Lung (tissue), 12 donors: ENCODE data around the gene ADAMTS18. TPM values are rescaled to one million over a fixed set of nuclear protein-coding genes. Genes with fewer than 3 reads are reported as not detected.

ENCODE experiments used
- ATAC-seq: fragments of 200-7000 bp; cut with Tn5 transposase; one replicate; pipeline ENCODE4 v1.9.1; 2020; ENCODE audit warnings: moderate number of reproducible peaks; ENCODE audit not compliant: insufficient read depth, low FRiP score
- DNase-seq, 3 donors: peaks; one replicate each; pipeline ENCODE4 v3.0.0-alpha.2; 2013 to 2017
- H3K27ac ChIP-seq, 2 donors: one replicate each; pipeline ENCODE4 v1.5.1; 2013; ENCODE audit warnings: mild to moderate bottlenecking in 2 of 2, moderate library complexity in 2 of 2, control low read depth in 1 of 2, inconsistent platforms in 1 of 2, low read depth in 1 of 2, low read length in 1 of 2
- H3K27me3 ChIP-seq, 3 donors: one replicate each; pipeline ENCODE4 v1.5.1; 2013; ENCODE audit warnings: low read length in 2 of 3; ENCODE audit not compliant: control insufficient read depth in 3 of 3, insufficient read depth in 3 of 3
- H3K36me3 ChIP-seq, 4 donors: one replicate each; pipeline ENCODE4 v1.5.1; 2013; ENCODE audit warnings: low read length in 4 of 4, mild to moderate bottlenecking in 1 of 4, moderate library complexity in 1 of 4; ENCODE audit not compliant: control insufficient read depth in 4 of 4, insufficient read depth in 4 of 4
- H3K4me1 ChIP-seq, 5 donors: one replicate each; pipeline ENCODE4 v1.5.1; 2013; ENCODE audit warnings: low read length in 5 of 5, mild to moderate bottlenecking in 2 of 5, moderate library complexity in 1 of 5; ENCODE audit not compliant: control insufficient read depth in 5 of 5, insufficient read depth in 5 of 5
- H3K4me3 ChIP-seq: one replicate; pipeline ENCODE4 v1.5.1; 2013; ENCODE audit warnings: mild to moderate bottlenecking, control low read depth, moderate library complexity
- H3K9ac ChIP-seq, 2 donors: one replicate each; pipeline ENCODE4 v1.5.1; 2013; ENCODE audit warnings: low read length in 2 of 2, control low read depth in 1 of 2; ENCODE audit not compliant: insufficient read depth in 1 of 2
- H3K9me3 ChIP-seq, 4 donors: one replicate each; pipeline ENCODE4 v1.5.1; 2013; ENCODE audit warnings: low read length in 3 of 4, mild to moderate bottlenecking in 1 of 4, moderate library complexity in 1 of 4; ENCODE audit not compliant: control insufficient read depth in 4 of 4, insufficient read depth in 3 of 4
- CTCF ChIP-seq: IDR thresholded peaks from 2 replicates; pipeline ENCODE4 v1.5.1; 2012; ENCODE audit warnings: mild to moderate bottlenecking; ENCODE audit errors: control extremely low read depth, extremely low read depth
- WGBS, 2 donors: extraction: QIAGEN DNeasy Blood & Tissue Kit; methylation state at CpG; one replicate each; pipeline ENCODE4 v1.1.7; 2013; 5-methylcytosine and 5-hydroxymethylcytosine counted together
- polyA plus RNA-seq, 2 donors: library from polyadenylated mRNA; stranded (reverse); fragments of 200-250 nt; gene quantifications; one replicate each; pipeline ENCODE4 v1.2.1, GENCODE V29; 2013
- total RNA-seq, 2 donors: library from RNA; depleted of rRNA in 1 of 2; stranded (reverse); fragments of >200 nt in 1 of 2; gene quantifications; one replicate each; pipeline ENCODE4 v1.2.1, GENCODE V29; 2014 to 2021
- donor health status: control.
- donor health status: control.
- donor health status: Bipolar disorder and iron deficiency.
- donor health status: healthy.
- donor health status: DM: yes; HTN: yes; CAD: no.

ADAMTS18 gene
- total and polyA plus RNA-seq, 4 donors, result 0.02 to 0.82 TPM; not detected in 2

- ATAC-seq (no peak), DNase-seq (peak; percentile 26 to 33 (median 28))
- H3K4me1 ChIP-seq, result no peaks in the 10 kb centered on the region
- no peak overlapping the region for H3K27ac ChIP-seq
- no peaks in the 10 kb centered on the region for H3K36me3 ChIP-seq
- TF ChIP-seq CTCF, result no peak
- H3K27me3 ChIP-seq, result no peaks in the 10 kb centered on the region
- WGBS, 2 donors, result 45 to 61% methylated on average over 5 of the region's 5 CpGs
- no peak overlapping the region for H3K4me3 ChIP-seq
- no peaks in the 10 kb centered on the region for H3K9me3 ChIP-seq
- H3K9ac ChIP-seq, result no peak overlapping the region
Measured at GRCh38 chr16:77450790-77451487, 16.1 kb upstream of the ADAMTS18 start.

- H3K27ac ChIP-seq, result no peak overlapping the region
- no peaks in the 10 kb centered on the region for H3K36me3 ChIP-seq
- TF ChIP-seq CTCF, result no peak
- H3K27me3 ChIP-seq, result no peaks in the 10 kb centered on the region
- no peak overlapping the region for H3K9ac ChIP-seq
- H3K4me1 ChIP-seq, result no peaks in the 10 kb centered on the region
- no peak overlapping the region for H3K4me3 ChIP-seq
- ATAC-seq (no peak), DNase-seq (no peak)
- H3K9me3 ChIP-seq, result no peaks in the 10 kb centered on the region
Measured at GRCh38 chr16:77449208-77449607, 14.4 kb upstream of the ADAMTS18 start.

- no peak for TF ChIP-seq CTCF
- 79 to 88% methylated on average over 2 of the region's 2 CpGs for WGBS, 2 donors
- Histone ChIP-seq H3K9me3 (no peaks in the 10 kb centered on the region), H3K27ac (no peak overlapping the region), H3K9ac (no peak overlapping the region), H3K36me3 (no peaks in the 10 kb centered on the region), H3K4me1 (peaks cover 0 to 8% (median 0%) of the 10 kb centered on the region in 5 donors), H3K4me3 (no peak overlapping the region), H3K27me3 (no peaks in the 10 kb centered on the region)
- DNase-seq (no peak), ATAC-seq (no peak)
Measured at GRCh38 chr16:77445324-77445723, 10.5 kb upstream of the ADAMTS18 start.

GRCh38 chr16:77444147-77444460, 9.3 kb upstream of the ADAMTS18 start:
- Histone ChIP-seq H3K27me3 (no peaks in the 10 kb centered on the region), H3K4me3 (no peak overlapping the region), H3K27ac (no peak overlapping the region), H3K9me3 (no peaks in the 10 kb centered on the region), H3K9ac (no peak overlapping the region), H3K36me3 (no peaks in the 10 kb centered on the region), H3K4me1 (peaks cover 0 to 8% (median 0%) of the 10 kb centered on the region in 5 donors)
- DNase-seq (no peak), ATAC-seq (no peak)
- no peak for TF ChIP-seq CTCF
- WGBS, 2 donors, result 35 to 50% methylated on average over 1 of the region's 1 CpG
